Gastrocnemius medialis (tissue), 4 donors: ENCODE results near the gene COL1A1. TPM values are rescaled to one million over a fixed set of nuclear protein-coding genes. Genes with fewer than 3 reads are reported as not detected.

ENCODE experiments used
- ATAC-seq, 2 donors: fragments of 150-250 bp; one replicate each; pipeline ENCODE4 v1.9.1; 2016
- DNase-seq, 2 donors: peaks; one replicate each; pipeline ENCODE4 v3.0.0-alpha.2; 2019
- H3K27ac ChIP-seq, 4 donors: fragments of 200-600 bp; sonication (generic); 1 replicate in 1 of 4; 2 replicates in 3 of 4; pipeline ENCODE4 v1.5.1; 2016 to 2018; ENCODE audit warnings: mild to moderate bottlenecking in 2 of 4, moderate library complexity in 1 of 4
- H3K27me3 ChIP-seq, 3 donors: fragments of 200-600 bp; sonication (generic) in 2 of 3; 1 replicate in 1 of 3; 2 replicates in 2 of 3; pipeline versions ENCODE4 v1.5.1 to v1.6.0; 2016 to 2019; ENCODE audit warnings: mild to moderate bottlenecking in 1 of 3, moderate library complexity in 1 of 3
- H3K36me3 ChIP-seq, 2 donors: fragments of 200-600 bp; sonication (generic) in 1 of 2; one replicate each; pipeline ENCODE4 v1.5.1; 2017 to 2018
- H3K4me1 ChIP-seq, 2 donors: fragments of 200-600 bp; sonication (generic) in 1 of 2; one replicate each; pipeline ENCODE4 v1.5.1; 2016 to 2017; ENCODE audit warnings: mild to moderate bottlenecking in 2 of 2
- H3K4me3 ChIP-seq, 4 donors: fragments of 200-600 bp; sonication (generic) in 3 of 4; 1 replicate in 1 of 4; 2 replicates in 3 of 4; pipeline ENCODE4 v1.5.1; 2016 to 2019; ENCODE audit warnings: mild to moderate bottlenecking in 2 of 4
- H3K9me3 ChIP-seq, 3 donors: fragments of 200-600 bp; sonication (generic) in 2 of 3; 1 replicate in 1 of 3; 2 replicates in 2 of 3; pipeline ENCODE4 v1.5.1; 2016 to 2019
- CTCF ChIP-seq, 5 experiments: fragments of 450-650 bp in 3 of 5; fragments of 200-600 bp in 2 of 5; sonication (generic) in 2 of 5; IDR thresholded peaks in 4 of 5; conservative IDR thresholded peaks in 1 of 5; 1 replicate in 4 of 5; 2 replicates in 1 of 5; pipeline ENCODE4 v1.5.1; 2016 to 2019; ENCODE audit warnings: antibody characterized with exemption in 5 of 5, mild to moderate bottlenecking in 3 of 5, moderate library complexity in 3 of 5
- POLR2A ChIP-seq, 2 donors: fragments of 450-650 bp; IDR thresholded peaks; one replicate each; pipeline ENCODE4 v1.6.1; 2017; ENCODE audit warnings: antibody characterized with exemption in 2 of 2, mild to moderate bottlenecking in 2 of 2, moderate library complexity in 2 of 2
- in situ Hi-C, 4 donors: fragments of 200-750 bp; cut with MboI; loops; one replicate each; pipeline versions ENCODE4 v1.15.0 to v1.8.0; 2017; ENCODE audit warnings: low sequenced_read_pairs in 4 of 4
- intact Hi-C: fragments of 100-400 bp; cut with DNase I; formaldehyde crosslinking; loops from one replicate; pipeline ENCODE4 v1.15.1; 2023; ENCODE audit warnings: low total_unique reads
- total RNA-seq, 4 donors: library from RNA; depleted of rRNA; stranded (reverse); fragments of >200 nt; gene quantifications; one replicate each; pipeline versions ENCODE4 v1.1.0 to v1.2.3, GENCODE V29; 2016

The COL1A1 gene
- total RNA-seq, 4 donors from 2014 or later, result 1.7 to 9.5 (median 5.1) TPM

DNA sequence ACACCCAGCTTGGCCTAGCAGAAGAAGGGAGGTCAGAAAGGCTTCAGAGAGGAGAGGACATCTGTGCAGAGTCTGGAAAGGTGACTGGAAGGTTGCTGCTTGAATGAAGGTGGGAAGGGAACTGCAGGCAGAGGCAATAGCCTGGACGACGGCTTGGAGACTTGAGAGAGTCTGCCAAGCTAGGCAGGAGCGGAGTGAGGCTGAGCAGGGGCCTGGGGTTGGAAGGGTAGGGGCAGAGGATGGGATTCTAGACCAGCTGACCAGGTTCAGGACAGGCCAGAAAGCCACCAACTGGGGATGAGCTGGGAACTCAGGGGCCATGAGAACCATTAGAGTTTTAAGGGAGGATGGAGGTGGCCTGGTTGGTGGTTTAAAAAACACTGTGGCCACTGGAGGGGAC, 36.0 kb downstream of the COL1A1 start:
- intact Hi-C loops (loop anchor here (5.0 to 10.0 kb wide), 2 partner anchors 33 to 699 kb away; partner anchors contain the start of genes SAMD14 and TOB1), in situ Hi-C loops (no loop called here)
- peaks cover 0 to 13% of the 10 kb centered on the region in 2 donors for H3K36me3 ChIP-seq
- TF ChIP-seq POLR2A (IDR thresholded peaks at IDR 0.05) (no peak), CTCF (IDR thresholded peaks at IDR 0.05 in 4 of 5, conservative IDR thresholded peaks at IDR 0.05 in 1 of 5) (no peak)
- no peaks in the 10 kb centered on the region for H3K27me3 ChIP-seq
- ATAC-seq (peak in 1 of 2 donors; percentile 9), DNase-seq (no peak)
- H3K4me3 ChIP-seq, result peak overlapping the region; percentile 66 to 76 (median 70)
- H3K9me3 ChIP-seq, result no peaks in the 10 kb centered on the region
- peak overlapping the region; percentile 98 to 100 (median 99) for H3K27ac ChIP-seq
- peaks cover 62 to 72% of the 10 kb centered on the region in 2 donors for H3K4me1 ChIP-seq

GRCh38 chr17:50165066-50165465, 36.4 kb downstream of the COL1A1 start:
- ATAC-seq (no peak), DNase-seq (no peak)
- no peaks in the 10 kb centered on the region for H3K9me3 ChIP-seq
- peak overlapping the region; percentile 98 to 100 (median 99) for H3K27ac ChIP-seq
- peaks cover 58 to 68% of the 10 kb centered on the region in 2 donors for H3K4me1 ChIP-seq
- H3K36me3 ChIP-seq, result peaks cover 0 to 9% of the 10 kb centered on the region in 2 donors
- in situ Hi-C loops (no loop called here), intact Hi-C loops (loop anchor here (5.0 to 10.0 kb wide), 2 partner anchors 33 to 700 kb away; partner anchors contain the start of genes SAMD14 and TOB1)
- H3K27me3 ChIP-seq, result no peaks in the 10 kb centered on the region
- peak overlapping the region in 1 of 4 donors; percentile 70 for H3K4me3 ChIP-seq
- TF ChIP-seq CTCF (IDR thresholded peaks at IDR 0.05 in 4 of 5, conservative IDR thresholded peaks at IDR 0.05 in 1 of 5), result no peak
- no peak for TF ChIP-seq POLR2A (IDR thresholded peaks at IDR 0.05)

GRCh38 chr17:50164697-50164988, 36.8 kb downstream of the COL1A1 start:
- H3K27ac ChIP-seq, result peak overlapping the region; percentile 98 to 100 (median 99)

GRCh38 chr17:50163843-50164696, 37.4 kb downstream of the COL1A1 start:
- Histone ChIP-seq H3K27ac (peak overlapping the region; percentile 98 to 100 (median 99)), H3K36me3 (peaks cover 0 to 7% of the 10 kb centered on the region in 2 donors), H3K27me3 (no peaks in the 10 kb centered on the region), H3K4me3 (no peak overlapping the region), H3K9me3 (no peaks in the 10 kb centered on the region), H3K4me1 (peaks cover 50 to 62% of the 10 kb centered on the region in 2 donors)
- in situ Hi-C loops (no loop called here), intact Hi-C loops (loop anchor here (10.0 kb wide), 1 partner anchor 701 kb away; the partner anchor contains the start of gene TOB1)
- DNase-seq (peak in 1 of 2 donors; percentile 60), ATAC-seq (no peak)
- peak; percentile 34 to 62 for TF ChIP-seq POLR2A (IDR thresholded peaks at IDR 0.05)
- TF ChIP-seq CTCF (IDR thresholded peaks at IDR 0.05 in 4 of 5, conservative IDR thresholded peaks at IDR 0.05 in 1 of 5), result no peak

More at GRCh38 chr17:50164697-50164988, 36.8 kb downstream of the COL1A1 start:
- in situ Hi-C loops (no loop called here), intact Hi-C loops (loop anchor here (10.0 kb wide), 1 partner anchor 700 kb away; the partner anchor contains the start of gene TOB1)
- H3K9me3 ChIP-seq, result no peaks in the 10 kb centered on the region
- TF ChIP-seq CTCF (IDR thresholded peaks at IDR 0.05 in 4 of 5, conservative IDR thresholded peaks at IDR 0.05 in 1 of 5) (no peak), POLR2A (IDR thresholded peaks at IDR 0.05) (no peak)
- H3K27me3 ChIP-seq, result no peaks in the 10 kb centered on the region
- no peak for DNase-seq
- H3K4me3 ChIP-seq, result no peak overlapping the region
- no peak for ATAC-seq
- H3K4me1 ChIP-seq, result peaks cover 53 to 66% of the 10 kb centered on the region in 2 donors
- peaks cover 0 to 7% of the 10 kb centered on the region in 2 donors for H3K36me3 ChIP-seq
